NCI-H1436 treated with DMSO at 0.1 percent for 48 hours (cell line): Measurements from ENCODE around the gene SLC26A9.
A peak's percentile ranks its signal among the peaks of the same experiment; 100 is the strongest.

ENCODE experiments used
- DNase-seq: peaks from one replicate; lab custom pipeline; 2025; lab: John Stamatoyannopoulos, UW

Gene SLC26A9, protein sequence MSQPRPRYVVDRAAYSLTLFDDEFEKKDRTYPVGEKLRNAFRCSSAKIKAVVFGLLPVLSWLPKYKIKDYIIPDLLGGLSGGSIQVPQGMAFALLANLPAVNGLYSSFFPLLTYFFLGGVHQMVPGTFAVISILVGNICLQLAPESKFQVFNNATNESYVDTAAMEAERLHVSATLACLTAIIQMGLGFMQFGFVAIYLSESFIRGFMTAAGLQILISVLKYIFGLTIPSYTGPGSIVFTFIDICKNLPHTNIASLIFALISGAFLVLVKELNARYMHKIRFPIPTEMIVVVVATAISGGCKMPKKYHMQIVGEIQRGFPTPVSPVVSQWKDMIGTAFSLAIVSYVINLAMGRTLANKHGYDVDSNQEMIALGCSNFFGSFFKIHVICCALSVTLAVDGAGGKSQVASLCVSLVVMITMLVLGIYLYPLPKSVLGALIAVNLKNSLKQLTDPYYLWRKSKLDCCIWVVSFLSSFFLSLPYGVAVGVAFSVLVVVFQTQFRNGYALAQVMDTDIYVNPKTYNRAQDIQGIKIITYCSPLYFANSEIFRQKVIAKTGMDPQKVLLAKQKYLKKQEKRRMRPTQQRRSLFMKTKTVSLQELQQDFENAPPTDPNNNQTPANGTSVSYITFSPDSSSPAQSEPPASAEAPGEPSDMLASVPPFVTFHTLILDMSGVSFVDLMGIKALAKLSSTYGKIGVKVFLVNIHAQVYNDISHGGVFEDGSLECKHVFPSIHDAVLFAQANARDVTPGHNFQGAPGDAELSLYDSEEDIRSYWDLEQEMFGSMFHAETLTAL

DNA sequence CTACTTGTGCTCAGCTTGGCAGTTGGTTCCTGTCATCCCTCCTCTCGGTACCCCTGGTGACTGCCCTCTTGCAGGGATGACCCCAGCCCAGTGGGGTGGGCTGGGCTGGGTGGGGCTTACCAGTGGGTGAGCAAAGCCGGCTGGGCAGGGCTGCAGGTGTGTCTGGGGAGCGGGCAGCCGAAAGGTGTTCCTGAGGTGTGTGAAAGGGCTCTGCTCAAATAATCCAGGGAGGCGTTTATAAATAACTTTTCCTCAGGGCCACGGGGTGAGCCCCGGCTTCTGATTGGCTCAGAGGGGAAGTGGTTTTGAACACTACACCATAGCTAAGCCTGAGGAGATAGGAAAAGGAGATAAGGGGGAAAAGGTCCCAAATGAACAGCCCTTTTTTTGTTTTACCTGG lies at the start of gene SLC26A9:
TSS of gene SLC26A9 (minus strand) at position 212 of the 400 bp plus-strand sequence. CDS start 7,636 bp downstream, outside the sequence.
- DNase-seq, result no peak

DNA sequence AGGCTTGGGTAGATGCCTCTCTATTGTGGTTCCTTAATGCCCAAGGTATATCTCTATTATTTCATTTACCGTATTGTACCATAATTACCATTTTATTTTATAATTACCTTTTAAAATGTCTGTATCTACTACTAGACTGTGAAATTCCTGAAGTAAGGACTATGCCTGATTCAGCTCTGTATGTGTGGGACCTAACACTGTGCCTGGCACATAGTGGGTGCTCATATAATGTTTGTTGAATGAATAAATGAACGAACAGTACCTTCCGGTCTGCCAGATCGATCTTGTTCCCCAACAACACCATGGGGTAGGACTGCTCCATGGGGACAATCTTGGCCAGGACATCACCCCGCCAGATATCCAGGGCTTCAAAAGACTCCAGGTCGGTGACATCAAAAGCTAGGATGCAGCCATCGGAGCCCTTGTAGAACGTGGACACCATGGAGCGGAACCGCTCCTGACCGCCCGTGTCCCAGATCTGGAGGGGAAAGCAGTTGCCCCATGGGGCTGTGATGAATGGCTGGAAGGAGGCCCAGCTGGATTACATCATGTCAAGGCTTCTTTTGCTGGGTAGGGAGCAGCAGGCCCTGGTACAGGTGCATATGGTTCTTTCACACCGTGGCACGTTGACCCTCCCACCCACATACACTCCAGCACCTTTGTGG lies 49.1 kb upstream of the SLC26A9 start:
- DNase-seq, result no peak

DNA sequence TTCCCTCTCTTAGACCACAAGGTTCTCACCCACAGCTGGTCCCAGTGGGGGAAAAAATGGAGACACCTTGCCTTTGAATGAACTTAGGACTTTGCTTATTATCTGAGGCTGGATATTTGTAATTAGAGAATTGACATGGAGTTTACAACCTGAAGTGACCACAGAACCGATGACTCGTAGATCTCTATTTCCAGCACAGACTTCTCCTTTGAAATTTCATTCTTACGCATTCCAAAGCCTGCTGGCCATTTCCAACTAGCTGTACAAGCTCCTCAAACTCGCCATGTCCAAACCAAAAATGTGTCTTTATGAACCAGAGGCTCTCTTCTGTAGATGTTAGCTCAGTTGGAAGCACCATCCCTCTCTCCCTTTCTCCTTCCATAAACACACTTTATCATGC lies 48.0 kb upstream of the SLC26A9 start:
- DNase-seq, result no peak

DNA sequence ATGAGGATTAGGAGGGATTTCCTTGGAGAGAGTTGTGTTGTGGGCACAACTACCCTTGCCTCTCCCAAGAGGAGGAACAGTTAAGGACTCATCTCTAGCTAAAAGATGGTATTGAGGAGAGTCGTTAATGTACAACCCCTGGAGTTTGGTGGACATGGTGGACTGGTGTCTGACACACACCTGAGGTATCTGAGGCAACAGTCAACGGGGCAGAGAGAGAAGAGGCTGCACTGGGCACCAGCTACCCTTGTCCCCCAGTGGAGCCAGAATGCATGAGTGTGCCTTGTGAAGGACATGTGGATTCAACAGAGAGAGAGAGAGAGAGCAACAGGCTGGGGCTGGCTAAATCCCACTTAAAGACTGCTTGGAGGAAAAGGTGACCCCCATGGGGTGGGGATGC lies 47.0 kb upstream of the SLC26A9 start:
- DNase-seq, result no peak

DNA sequence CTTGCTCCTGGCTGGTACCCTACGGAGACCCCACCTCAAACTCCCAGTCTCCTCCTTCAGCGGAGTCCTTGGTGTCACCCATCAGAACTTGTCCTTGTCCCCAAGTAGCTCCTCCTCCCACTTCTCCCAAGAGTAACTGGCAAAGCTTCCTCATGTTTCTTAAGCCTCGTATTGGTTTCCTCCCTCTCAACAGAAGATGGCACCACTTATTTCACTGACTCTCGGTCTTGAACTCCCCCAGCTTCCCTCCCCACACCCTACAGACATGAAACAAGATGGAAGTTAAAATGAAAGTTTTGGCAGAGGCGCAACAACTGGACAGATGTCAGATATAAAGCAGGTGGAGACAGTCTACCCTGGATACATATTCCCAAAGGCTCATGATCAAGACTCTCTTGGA lies 46.5 kb upstream of the SLC26A9 start:
- no peak for DNase-seq

DNA sequence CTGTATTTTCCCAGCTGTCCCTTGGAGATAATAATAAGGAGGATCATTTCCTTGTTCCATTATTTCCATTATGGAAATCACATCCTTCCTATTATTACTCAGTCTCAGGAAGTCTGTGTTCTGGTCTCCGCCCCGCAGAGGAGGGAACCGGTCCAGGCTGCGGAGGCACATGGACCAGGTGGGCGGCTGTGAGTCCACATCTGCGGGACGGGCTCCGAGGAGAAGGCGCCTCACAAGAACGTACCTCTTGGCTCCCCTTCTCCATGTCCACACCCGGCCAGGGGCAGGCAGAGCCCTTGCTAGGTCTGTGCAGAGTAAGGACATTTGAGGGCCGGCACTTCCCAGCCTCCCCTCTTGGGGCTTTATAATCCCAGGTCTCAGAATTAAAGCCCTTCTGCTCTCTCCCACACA lies 45.3 kb upstream of the SLC26A9 start:
- no peak for DNase-seq

DNA sequence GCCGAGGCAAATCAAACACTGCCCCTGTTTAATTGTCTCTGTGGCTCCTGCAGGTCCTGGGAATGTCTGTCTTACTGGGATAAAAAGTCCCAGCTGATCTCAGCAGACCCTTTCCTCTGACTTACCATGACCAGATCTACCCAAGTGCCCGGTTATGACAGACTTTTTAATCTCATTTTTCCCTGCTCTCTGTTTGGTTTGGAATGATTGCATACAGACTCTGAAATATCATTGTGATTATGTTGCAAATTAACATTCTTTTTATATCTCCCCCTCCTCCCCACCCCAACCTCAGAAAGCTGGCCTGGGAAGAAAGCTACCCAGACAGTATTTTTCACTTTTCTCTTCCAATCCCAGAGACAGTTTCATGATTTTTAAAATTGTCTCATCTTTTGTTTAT lies 43.6 kb upstream of the SLC26A9 start:
- no peak for DNase-seq

DNA sequence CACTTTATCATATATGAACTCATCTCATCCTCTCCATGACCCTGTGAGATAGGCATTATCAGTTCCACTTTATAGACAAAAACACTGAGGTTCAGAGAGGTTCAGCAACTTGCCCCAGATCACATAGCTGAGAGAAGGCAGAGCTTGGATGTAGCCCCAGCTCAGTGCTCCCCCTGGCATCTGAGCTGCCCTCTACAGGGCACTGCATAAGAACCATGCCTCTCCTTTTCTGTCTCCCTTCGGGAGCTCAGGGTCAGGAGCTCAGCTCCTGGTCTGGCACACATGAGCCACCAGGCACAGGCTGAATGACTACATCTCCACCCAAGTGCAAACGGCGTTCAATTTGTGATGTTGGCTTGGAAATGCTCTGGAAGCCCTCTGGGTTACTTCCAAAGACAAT lies 43.0 kb upstream of the SLC26A9 start:
- DNase-seq, result no peak

DNA sequence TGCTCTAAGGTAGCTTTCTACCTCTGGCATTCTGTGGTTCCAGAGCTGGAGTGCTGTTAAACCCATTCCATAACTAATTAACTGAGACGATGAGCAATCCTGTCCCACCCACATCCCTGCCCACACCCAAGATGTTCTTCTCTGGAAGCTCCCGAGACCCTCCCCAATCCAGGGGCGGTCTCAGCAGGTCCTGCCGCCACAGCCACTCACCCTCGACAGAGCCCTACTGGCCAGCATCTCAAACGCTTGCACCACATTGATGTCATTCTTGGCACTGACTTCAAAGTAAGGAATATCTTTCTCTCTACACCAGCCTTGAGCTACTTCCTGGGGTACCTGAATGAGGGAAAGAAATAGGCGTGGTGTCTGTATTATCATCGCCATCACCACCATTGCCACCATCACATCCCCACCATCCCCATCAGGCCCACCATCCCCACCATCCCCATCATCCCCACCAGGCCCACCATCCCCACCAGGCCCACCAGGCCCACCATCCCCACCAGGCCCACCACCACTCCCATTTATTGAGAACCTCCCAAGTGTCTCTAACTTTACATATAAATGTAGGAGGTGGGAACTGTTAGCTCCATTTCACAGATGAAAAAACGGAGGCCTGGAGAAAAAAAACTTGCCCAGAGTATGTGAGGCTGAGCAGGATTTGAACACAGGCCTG lies 42.2 kb upstream of the SLC26A9 start:
- no peak for DNase-seq

DNA sequence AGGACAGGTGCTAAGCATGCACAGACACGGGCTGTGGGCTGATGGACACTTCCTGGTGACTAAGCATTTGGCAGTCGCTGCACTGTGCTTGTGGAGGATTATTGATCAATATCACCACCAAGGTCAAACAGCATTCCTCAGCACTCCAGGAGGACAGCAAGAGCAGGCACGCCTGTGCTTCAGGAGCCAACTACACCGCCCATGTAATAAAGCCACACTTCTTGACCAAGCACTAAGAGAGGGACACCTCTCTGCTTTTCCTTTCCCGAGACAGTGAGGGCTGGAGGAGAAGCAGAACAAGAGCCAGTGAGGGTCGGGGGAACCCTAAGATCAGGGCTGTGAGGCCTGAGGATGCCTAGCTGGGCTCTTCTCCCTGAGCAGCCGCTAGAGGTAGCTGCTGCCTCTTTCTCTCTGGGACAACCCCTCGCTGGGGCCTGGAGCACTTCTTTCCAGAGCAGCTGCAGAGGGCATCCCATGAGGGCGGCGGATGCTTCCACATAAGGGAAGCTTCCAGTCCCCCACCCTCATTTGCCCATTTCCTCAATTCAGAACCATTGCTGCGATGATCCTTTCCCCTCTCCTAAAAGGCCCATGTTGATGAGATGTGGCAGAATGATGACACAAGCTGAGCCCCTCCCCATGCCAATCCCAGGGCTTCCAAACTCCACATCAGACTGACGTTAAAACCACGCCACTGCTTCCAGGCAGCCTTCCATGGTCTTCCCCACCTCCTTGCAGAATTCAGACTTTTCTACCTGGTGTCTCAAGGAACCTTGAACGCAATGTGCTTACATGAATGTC lies 40.9 kb upstream of the SLC26A9 start:
- no peak for DNase-seq

DNA sequence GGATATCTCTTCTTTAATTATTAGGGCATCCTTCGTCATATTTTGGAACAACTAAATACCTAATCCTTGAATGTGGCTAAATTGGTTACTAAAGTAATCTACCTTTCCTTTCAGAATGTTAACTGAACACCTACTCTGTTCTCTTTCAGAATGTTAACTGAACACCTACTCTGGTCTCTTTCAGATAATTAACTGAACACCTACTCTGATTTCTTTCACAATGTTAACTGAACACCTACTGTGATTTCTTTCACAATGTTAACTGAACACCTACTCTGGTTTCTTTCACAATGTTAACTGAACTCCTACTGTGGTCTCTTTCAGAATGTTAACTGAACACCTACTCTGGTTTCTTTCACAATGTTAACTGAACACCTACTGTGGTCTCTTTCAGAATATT lies 38.0 kb upstream of the SLC26A9 start:
- no peak for DNase-seq

DNA sequence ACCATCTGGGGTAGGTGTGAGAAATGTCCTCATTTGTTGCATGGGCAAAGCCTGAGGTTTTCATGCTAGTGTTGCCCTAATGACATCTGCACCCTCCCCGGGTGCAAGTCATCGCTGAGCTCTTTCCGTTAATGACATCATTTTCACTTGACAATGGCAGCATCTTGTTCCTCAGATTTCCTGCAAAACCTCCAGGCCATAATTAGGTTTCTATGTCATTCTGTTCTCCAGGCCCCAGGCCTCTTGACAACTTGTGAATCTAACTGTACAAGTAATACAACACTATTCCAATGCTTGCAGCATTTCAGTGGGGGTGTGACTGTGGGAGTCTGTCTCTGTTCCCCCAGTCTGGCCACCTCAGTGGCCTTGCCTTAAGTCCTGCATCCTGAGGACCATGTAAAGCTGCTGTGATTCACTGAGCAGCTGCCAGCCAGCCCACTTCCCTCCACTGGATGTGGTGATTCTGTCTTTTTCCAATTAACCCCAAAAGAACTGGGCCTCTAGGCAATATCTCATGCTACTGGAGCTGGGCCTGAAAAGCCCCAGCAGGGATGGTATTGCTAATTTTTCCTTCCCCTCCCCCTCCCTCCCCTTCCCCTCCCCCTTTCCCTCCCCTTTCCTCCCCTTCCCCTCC lies 37.1 kb upstream of the SLC26A9 start:
- no peak for DNase-seq

DNA sequence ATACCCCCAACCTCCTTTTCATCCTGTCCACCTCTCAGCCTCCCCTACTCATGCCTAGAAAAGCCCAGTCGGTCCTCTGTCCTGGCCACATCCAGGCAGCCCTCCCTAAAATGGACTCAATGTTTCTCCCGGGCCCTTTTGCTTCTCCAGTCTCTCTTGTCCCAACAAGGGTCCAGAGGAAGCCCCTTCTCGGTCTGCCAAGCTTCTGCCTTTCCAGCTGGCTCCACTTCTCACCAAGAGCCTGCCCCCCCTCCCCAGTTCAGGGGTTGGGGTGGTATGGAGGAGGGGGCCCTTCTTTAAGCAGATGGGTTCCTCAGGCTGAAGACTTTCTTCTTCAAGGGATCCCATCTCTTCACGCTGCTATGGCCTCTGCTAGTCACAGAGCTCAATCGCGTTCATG lies 36.0 kb upstream of the SLC26A9 start:
- no peak for DNase-seq

DNA sequence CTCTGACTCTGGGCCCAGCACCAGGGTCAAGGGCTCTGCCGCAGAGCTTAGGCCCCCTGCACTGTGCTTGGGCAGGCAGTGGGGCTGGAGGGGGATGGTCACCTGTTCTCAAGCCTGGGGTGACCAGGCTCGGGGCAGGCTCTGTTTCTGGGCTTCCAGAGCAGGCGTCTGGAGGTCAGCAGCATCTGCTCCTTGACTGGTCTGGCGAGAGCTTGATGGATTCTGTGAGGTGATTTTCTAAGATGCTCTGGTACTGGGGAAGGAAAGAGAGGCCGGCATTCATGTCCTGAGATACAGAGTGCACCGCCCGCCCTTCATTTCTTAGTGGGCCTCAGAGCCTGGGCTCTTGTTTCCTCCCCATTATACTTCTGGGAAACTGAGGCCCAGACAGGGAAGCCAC lies 35.4 kb upstream of the SLC26A9 start:
- DNase-seq, result no peak

DNA sequence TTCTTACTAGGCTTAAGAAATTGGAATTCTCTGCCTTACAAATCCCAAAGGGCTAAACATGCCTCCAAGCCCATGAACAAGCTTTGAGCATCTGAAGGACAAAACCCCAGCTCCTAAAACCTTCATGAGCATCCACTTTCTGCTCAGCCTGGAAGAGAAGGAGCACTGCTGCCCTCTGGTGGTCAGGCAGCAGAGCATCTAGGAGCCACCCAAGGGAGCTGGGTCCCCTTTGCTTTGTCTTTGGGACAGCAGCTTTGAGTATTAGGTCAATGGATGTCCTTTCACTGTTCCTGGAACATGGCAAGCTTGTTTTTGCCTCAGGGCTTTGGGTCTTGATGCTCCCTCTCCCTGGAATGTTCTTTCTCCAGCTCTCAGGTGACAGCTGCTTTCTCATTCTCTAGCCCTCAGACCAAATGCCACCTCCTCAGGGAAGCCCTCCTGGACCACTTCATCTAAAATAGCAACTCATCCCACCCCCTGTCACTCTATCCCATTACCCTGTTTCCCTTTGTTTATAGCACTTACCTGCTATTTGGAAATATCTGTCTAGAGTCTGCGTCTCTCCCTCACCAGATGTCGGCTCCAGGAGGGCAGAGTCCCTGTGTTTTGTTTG lies 34.3 kb upstream of the SLC26A9 start:
- DNase-seq, result peak; percentile 79

DNA sequence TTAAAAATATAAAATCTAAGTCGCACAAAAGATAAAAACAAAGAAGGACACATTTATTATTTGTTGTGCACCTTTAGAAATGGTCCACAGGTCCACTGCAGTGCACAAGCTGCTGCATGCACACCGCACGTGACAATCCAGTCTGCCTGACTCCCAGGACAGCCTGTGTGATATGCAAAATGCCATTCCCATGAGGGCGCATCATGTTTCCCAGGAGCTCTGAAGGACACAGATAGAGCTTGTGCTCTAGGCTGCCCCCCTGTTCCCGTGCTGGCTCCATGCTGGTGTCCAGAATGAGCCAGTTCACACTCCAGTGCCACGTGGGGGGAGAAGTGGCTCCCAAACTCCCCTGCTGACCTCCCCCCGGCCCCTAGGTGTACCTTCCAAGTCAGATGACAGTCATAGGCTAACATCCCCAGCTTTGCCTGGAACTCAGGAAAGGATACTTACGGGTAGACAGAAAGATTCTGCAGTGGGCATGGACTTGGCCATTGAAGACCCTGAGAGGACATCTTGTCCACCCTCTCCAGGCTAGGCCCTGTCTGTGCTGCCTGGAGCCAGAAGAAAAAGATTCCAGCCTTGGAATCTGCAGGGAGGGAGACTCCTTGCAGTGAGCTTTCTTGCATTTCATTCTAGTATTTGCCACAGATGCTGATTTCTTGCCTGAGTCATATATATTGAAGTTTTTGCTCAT lies 33.6 kb upstream of the SLC26A9 start:
- peak; percentile 81 for DNase-seq

DNA sequence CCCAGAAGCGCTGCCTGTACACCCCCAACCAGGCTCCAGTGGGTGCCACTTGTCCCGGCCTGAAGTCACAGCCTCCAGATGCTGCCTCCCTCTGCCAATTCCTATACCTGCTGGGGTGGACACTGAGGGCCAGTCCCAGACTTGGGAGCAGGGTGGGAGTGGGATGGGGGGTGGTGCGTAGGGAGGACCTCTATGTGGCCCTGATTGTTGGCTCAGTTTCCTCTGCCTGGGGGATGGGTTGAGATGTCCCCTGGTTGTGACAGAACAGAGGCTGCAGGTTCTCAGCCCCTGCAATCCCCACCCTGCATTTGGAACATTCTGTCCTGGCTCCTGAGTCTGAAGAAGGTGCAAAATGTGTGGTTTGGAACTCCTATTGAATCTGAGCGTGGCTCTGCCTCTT lies 32.8 kb upstream of the SLC26A9 start:
- DNase-seq, result no peak

DNA sequence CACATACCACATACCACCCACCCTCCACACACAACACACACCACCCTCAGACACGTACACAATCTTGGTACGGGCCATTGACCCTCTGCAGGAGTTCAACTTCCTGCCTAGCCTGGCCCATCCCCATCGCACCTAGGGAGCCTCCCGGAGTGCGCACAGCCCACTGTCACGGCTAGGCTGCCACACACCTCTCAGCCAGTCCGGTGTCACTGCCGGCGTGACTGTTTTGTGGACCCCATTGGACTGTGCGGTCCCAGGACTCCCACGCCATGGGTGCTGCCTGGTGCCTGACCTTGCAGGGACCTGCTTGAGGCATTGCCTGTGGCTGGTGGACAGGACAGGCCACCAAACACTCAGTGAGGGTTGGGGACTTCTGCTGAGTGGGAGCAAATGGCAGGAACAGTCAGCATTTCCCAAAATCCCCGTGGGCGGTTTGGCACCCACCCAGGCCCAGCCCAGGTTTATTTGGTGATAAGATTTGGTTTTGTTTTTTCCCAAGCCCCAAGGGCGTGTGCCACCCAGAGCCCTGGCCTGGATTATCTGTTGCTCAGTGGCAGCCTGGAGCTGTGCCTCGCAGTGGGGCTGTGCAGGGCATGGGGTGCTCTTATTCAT lies 32.2 kb upstream of the SLC26A9 start:
- no peak for DNase-seq

DNA sequence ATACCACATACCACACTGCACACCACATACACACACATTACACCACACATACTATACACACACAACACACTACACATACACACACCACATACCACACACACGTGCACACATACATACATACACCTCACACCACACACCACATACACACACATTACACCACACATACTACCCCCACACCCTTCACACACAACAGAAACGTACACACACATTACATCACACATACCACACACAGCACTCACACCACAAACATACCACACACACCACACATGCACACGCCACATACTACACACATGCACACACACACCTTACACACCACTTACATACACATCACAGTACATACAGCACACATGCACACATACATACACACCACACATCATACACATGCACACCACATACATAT lies 31.5 kb upstream of the SLC26A9 start:
- DNase-seq, result no peak
